ENCODE measurements around the gene EMILIN3. TPM values are rescaled to one million over a fixed set of nuclear protein-coding genes. Genes with fewer than 3 reads are reported as not detected.

The EMILIN3 gene
- total RNA-seq, 2 donors from 2014 or later, result not detected

DNA sequence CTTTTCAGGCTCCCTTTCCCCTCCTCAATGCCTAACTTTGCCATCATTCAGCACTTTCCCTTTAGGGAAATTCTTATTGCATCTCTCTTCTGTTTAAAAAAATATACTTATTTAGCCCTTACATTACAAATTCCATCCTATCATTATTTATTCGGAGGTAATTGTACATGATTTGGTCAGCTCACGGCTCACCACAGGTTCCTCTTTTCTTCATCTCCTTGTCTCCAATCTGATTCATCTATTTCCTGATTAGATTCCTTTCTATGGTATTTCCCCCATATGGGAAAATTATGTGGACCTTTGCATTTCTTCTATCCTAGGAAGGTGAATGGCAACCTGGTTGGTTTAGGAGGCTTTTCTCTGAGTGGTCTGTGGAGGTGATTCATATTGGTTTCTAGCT is 12.9 kb upstream of the EMILIN3 start:
- no peak overlapping the region for H3K27ac Mint-ChIP-seq
- no peak for DNase-seq (ENCODE audit: low spot score)
- no peaks in the 10 kb centered on the region for H3K4me1 Mint-ChIP-seq (ENCODE audit: low read depth in 2 of 2)
- no peak overlapping the region for H3K4me3 Mint-ChIP-seq
- peaks cover 35 to 45% of the 10 kb centered on the region in 2 donors for H3K27me3 Mint-ChIP-seq
- H3K9me3 Mint-ChIP-seq, result no peaks in the 10 kb centered on the region
- H3K36me3 Mint-ChIP-seq, result no peaks in the 10 kb centered on the region
- no peak for ATAC-seq

DNA sequence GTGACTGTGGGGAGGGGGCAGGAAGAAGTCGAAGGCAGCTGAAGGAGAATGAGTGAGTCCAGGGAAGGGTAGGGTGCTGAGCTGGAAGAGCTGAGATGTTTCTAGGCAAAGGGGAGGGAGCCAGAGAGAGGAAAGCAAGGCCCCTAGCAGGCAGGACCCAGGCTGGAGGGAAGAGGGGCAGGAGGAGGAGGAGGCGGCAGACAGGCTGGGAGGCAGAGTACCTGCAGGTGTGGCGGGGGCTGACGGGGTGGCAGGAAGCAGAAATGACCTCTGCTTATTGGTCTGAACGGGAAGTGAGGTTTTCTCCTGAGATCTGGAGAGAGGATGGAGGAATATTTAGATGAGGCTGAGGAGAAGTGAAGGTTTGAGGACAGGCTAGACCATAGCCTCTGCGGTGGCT is 10.7 kb upstream of the EMILIN3 start:
- ATAC-seq (peak in 1 of 2 donors; percentile 40), DNase-seq (ENCODE audit: low spot score) (no peak)
- no peaks in the 10 kb centered on the region for H3K4me1 Mint-ChIP-seq (ENCODE audit: low read depth in 2 of 2)
- peaks cover 34 to 51% of the 10 kb centered on the region in 2 donors for H3K27me3 Mint-ChIP-seq
- no peak overlapping the region for H3K27ac Mint-ChIP-seq
- H3K9me3 Mint-ChIP-seq, result no peaks in the 10 kb centered on the region
- no peaks in the 10 kb centered on the region for H3K36me3 Mint-ChIP-seq
- H3K4me3 Mint-ChIP-seq, result no peak overlapping the region

DNA sequence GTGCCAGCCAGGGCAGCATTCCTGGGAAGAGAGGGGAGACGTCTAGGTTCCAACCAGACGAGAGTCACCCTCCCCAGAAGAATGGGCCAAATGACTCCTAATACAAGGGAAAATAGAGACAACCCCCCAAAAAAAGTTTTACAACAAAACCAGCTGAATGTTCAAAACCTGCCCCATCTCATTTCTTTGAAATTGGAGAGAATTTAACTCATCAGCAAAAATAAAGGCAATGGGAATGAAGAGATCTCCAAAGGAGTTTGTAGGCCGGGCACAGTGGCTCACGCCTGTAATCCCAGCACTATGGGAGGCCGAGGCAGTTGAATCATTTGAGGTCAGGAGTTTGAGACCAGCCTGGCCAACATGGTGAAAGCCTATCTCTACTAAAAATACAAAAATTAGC is 9.7 kb upstream of the EMILIN3 start:
- no peaks in the 10 kb centered on the region for H3K4me1 Mint-ChIP-seq (ENCODE audit: low read depth in 2 of 2)
- no peak for DNase-seq (ENCODE audit: low spot score)
- no peak overlapping the region for H3K27ac Mint-ChIP-seq
- peaks cover 34 to 52% of the 10 kb centered on the region in 2 donors for H3K27me3 Mint-ChIP-seq
- H3K36me3 Mint-ChIP-seq, result no peaks in the 10 kb centered on the region
- H3K9me3 Mint-ChIP-seq, result no peaks in the 10 kb centered on the region
- ATAC-seq, result no peak
- H3K4me3 Mint-ChIP-seq, result no peak overlapping the region

DNA sequence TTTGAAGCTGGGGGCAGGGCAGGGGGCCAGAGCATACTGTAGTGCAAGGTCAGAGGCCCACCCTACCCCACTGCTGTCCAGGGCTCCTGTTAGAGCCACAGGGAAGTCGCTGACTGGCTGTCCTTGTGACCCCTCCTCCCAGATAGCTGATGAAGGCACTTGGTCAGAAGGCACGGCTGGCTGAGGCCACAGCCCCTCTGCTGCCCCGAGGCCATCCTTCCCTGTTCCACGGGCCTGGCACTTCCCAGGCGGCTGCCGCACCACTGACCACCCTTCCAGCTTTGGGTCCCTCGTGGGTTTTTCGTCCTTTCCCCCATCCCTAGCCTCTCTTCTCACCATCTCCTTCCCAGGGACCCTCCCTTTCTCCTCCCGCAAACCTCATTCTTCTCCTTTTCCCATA is 9.2 kb upstream of the EMILIN3 start:
- no peak overlapping the region for H3K27ac Mint-ChIP-seq
- no peaks in the 10 kb centered on the region for H3K36me3 Mint-ChIP-seq
- ATAC-seq, result no peak
- no peaks in the 10 kb centered on the region for H3K9me3 Mint-ChIP-seq
- H3K4me1 Mint-ChIP-seq (ENCODE audit: low read depth in 2 of 2), result no peaks in the 10 kb centered on the region
- no peak for DNase-seq (ENCODE audit: low spot score)
- peaks cover 32 to 51% of the 10 kb centered on the region in 2 donors for H3K27me3 Mint-ChIP-seq
- no peak overlapping the region for H3K4me3 Mint-ChIP-seq

DNA sequence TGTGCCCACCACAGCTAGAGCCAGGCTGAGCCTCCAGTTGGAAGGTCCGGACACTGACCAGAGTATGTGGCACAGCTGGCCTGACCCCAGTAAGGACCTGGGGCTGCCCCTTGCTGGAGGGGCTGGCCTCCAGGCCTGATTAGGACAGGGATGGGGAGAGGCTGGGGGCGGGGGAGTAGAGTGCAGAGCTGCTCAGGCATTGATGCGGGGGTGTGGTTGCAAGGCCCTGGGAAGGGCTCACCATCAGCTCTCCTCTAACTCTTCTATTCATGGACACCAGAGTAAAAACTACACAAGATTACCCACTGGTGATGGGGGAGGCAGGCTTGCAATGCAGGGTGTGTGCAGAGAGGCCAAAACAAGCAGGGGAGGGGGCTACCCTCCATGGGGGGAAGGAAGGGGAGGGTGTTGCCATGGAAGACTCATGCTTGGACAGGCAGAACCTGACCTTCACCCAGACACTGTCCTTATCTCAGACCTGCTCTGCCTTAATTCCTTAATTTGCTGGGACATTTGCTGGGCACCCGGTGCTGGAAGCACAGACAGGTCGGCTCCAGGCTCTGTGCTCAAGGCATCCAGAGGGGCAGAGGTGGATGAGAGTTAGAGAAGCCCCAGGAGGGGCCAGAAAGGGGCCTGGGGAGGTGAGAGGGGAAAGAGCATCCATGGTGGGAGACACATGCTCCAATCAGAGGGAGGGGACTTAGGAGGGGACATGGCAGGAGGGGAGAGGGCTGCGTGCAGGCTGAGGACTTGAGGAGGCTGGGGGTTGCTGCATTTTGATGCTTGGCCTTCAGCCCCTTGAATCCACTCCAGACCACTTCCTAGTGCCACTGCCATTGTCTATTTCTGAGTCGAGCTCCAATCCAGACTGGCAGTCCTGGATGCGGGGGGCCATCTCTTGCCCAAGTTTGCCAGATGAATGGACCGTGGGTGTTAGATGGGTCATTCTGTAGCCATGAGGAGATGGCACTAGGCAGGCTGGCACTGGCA is 7.6 kb upstream of the EMILIN3 start:
- Mint-ChIP-seq H3K27me3 (peaks cover 27 to 44% of the 10 kb centered on the region in 2 donors), H3K9me3 (no peaks in the 10 kb centered on the region), H3K4me3 (no peak overlapping the region), H3K27ac (no peak overlapping the region), H3K36me3 (no peaks in the 10 kb centered on the region), H3K4me1 (ENCODE audit: low read depth in 2 of 2) (no peaks in the 10 kb centered on the region)
- ATAC-seq (no peak), DNase-seq (ENCODE audit: low spot score) (peak; percentile 49)

DNA sequence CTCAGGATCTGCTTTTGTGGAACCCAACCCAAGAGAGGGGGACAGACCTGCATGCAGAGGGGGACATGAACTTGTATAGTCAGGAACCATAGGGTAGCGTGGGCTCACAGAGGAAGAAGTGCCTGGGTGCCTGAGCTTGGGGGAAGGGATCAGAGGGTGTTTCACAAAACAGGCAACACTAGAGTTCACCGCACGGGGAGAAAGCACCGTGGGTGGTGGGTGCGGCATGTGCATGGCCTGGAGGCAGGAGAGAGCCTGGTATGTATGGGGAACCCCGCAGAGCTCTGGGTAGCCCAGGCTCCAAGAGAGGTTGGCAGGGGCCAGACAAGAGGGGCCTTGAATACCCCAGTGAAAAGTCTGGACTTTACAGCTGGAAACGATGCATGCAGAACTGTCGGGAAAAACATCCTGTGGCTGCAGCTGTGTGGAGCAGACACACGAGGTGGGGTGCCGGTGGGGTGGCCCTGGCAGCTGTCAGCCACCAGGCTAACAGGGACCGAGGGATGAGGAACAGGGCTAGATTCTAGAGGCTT is 6.7 kb upstream of the EMILIN3 start:
- Mint-ChIP-seq H3K4me3 (no peak overlapping the region), H3K36me3 (no peaks in the 10 kb centered on the region), H3K27me3 (peaks cover 29 to 47% of the 10 kb centered on the region in 2 donors), H3K4me1 (ENCODE audit: low read depth in 2 of 2) (no peaks in the 10 kb centered on the region), H3K9me3 (no peaks in the 10 kb centered on the region), H3K27ac (no peak overlapping the region)
- ATAC-seq, result no peak
- DNase-seq (ENCODE audit: low spot score), result no peak

DNA sequence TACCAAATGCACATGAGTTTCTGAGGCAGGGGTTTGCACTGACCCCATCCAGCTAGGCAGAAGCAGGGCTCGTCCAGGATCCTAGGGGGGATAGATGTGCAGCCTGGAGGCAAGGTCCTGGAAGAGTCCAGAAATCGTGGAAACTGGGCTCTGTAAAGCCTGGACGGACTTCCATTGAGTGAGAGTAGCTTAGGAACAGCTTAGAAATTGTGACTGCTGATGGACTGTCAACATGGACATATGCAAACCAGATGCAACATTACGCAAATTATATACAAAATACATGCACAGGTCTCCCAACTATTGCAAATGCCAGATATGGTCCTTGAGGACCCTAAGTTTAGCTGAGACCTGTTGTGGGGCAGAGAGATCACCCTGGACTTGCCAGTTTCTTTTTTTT is 4.8 kb upstream of the EMILIN3 start:
- H3K4me3 Mint-ChIP-seq, result no peak overlapping the region
- no peaks in the 10 kb centered on the region for H3K9me3 Mint-ChIP-seq

DNA sequence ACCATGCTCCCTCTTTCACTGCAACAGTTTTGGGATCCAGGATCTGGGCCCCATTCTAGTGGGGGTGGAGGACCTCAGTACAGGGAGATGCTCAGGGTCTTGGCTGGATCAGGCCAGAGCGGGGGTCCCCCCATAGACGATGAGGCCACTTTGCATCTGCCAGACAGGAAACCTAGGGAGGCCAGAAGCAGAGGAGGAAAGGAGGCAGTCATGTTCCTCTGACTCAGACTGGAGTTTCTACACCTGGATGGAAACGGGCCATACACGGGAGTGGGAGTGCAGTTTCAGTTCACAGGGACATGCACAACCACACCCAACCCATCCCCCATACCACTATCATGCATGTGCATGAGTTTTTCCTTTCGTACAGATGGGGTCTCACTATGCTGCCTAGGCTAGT is 3.6 kb upstream of the EMILIN3 start:
- Mint-ChIP-seq H3K9me3 (no peaks in the 10 kb centered on the region), H3K4me1 (ENCODE audit: low read depth in 2 of 2) (peaks cover 0 to 5% of the 10 kb centered on the region in 2 donors), H3K27me3 (peaks cover 33 to 52% of the 10 kb centered on the region in 2 donors), H3K36me3 (no peaks in the 10 kb centered on the region), H3K27ac (no peak overlapping the region), H3K4me3 (no peak overlapping the region)
- no peak for ATAC-seq
- DNase-seq (ENCODE audit: low spot score), result no peak

More for the DNA sequence above, 4.8 kb upstream of the EMILIN3 start:
- ATAC-seq (no peak), DNase-seq (ENCODE audit: low spot score) (no peak)
- Mint-ChIP-seq H3K27ac (no peak overlapping the region), H3K4me1 (ENCODE audit: low read depth in 2 of 2) (peaks cover 0 to 2% of the 10 kb centered on the region in 2 donors), H3K36me3 (no peaks in the 10 kb centered on the region), H3K27me3 (peaks cover 28 to 47% of the 10 kb centered on the region in 2 donors)

DNA sequence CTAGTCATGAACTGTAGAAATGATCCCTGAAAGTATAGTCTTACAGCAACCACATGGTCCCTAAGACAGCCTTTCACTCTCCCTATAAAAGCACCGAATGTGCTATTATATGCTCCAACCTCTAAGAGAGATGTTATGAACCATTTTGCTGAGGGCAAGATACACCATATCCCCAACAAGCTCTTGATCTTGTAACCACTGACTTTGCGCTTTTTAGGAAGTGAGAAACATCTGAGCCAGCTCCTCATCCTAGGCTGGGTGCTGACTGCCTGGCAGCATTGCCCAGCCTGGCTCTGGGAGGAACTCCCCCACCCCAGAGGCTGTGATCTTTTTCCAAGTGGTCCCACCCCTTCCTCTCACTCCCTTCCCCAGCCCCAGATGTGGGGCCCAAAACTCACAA is 3.1 kb upstream of the EMILIN3 start:
- Mint-ChIP-seq H3K36me3 (no peaks in the 10 kb centered on the region), H3K4me3 (no peak overlapping the region), H3K9me3 (no peaks in the 10 kb centered on the region), H3K27me3 (peaks cover 35 to 57% of the 10 kb centered on the region in 2 donors), H3K27ac (no peak overlapping the region), H3K4me1 (ENCODE audit: low read depth in 2 of 2) (peaks cover 0 to 5% of the 10 kb centered on the region in 2 donors)
- DNase-seq (ENCODE audit: low spot score) (no peak), ATAC-seq (no peak)

DNA sequence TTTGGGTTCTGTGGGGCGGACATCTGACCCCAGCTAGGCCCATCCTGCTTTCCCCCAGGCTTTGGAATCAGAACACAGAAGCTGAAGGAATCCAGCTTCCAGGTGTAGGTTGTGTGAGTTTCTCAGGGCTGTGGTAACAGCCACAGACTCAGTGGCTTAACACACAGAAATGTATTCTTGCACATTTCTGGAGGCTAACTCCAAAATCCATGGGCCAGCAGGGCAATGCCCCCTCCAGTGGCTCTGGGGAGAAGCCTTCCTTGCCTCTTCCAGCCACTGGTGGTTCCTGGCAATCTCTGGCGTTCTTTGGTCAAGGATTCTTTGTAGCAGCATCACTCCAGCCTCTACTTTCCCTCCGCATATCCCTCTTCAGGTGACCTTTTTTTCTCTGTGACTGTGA is 1.3 kb upstream of the EMILIN3 start:
- no peak overlapping the region for H3K27ac Mint-ChIP-seq
- no peak overlapping the region for H3K4me3 Mint-ChIP-seq
- no peak for DNase-seq (ENCODE audit: low spot score)
- ATAC-seq, result no peak
- H3K4me1 Mint-ChIP-seq (ENCODE audit: low read depth in 2 of 2), result peaks cover 0 to 5% of the 10 kb centered on the region in 2 donors
- H3K9me3 Mint-ChIP-seq, result no peaks in the 10 kb centered on the region
- H3K36me3 Mint-ChIP-seq, result no peaks in the 10 kb centered on the region
- H3K27me3 Mint-ChIP-seq, result peaks cover 29 to 50% of the 10 kb centered on the region in 2 donors

DNA sequence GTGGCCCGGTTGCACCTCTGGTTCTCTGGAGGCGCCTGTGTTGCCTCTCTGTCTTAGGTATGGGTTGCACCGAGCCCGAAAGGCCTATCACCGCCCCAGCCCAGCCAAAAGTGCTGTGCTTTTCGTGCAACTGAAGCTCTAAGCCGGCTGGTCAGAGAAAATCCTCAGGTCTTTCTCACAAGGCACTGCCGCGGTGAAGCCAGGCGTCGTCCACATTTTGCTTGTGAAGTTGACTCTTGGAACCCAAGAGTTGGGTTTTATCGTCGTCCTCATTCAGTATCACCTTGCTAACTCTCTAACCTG is 726 bp upstream of the EMILIN3 start:
- Mint-ChIP-seq H3K36me3 (no peaks in the 10 kb centered on the region), H3K9me3 (no peaks in the 10 kb centered on the region), H3K4me1 (ENCODE audit: low read depth in 2 of 2) (peaks cover 0 to 5% of the 10 kb centered on the region in 2 donors), H3K4me3 (no peak overlapping the region), H3K27me3 (peaks cover 29 to 46% of the 10 kb centered on the region in 2 donors), H3K27ac (no peak overlapping the region)
- ATAC-seq, result no peak
- no peak for DNase-seq (ENCODE audit: low spot score)

DNA sequence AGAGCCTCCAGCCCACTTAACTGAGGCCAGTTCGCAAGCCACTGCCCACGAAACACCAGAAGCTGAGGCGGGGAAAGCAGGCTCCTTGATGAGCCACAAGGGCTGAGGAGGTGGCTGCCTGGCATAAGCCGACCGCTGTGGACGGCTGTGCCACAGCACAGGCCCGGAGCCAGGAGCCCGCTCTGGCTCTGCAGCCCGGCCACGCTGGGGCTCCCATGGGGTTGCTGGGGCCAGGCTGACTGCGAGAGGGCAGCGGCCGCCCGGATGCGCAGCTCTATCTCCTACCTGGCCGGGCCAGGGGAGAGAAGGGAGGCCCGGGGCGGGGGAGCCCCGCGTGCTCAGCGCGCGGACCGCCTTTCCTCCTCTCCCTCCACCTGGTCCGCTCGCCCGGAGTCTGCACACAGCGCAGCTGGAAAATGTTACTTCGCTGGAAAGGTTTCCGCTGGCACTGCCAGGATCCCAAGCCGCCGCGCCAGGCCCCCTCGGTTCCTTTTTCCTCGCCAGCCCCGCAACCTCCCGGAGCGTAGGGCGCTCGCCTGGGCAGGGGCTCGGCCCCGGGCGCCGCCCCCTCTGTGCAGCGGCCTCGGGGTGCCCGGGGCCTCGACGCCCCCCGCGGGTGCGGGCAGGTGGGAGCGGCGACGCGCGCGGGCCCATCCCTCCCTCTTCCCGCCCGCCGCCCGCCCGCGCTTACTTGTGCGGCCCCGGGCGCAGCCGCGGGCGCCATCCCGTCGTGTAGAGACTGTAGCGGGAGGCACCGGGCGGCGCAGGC is 657 bp downstream of the EMILIN3 start:
- H3K4me1 Mint-ChIP-seq (ENCODE audit: low read depth in 2 of 2), result peaks cover 0 to 5% of the 10 kb centered on the region in 2 donors
- no peaks in the 10 kb centered on the region for H3K9me3 Mint-ChIP-seq
- ATAC-seq, result no peak
- H3K4me3 Mint-ChIP-seq, result no peak overlapping the region
- H3K27me3 Mint-ChIP-seq, result peaks cover 29 to 41% of the 10 kb centered on the region in 2 donors
- H3K36me3 Mint-ChIP-seq, result no peaks in the 10 kb centered on the region
- H3K27ac Mint-ChIP-seq, result no peak overlapping the region
- no peak for DNase-seq (ENCODE audit: low spot score)

DNA sequence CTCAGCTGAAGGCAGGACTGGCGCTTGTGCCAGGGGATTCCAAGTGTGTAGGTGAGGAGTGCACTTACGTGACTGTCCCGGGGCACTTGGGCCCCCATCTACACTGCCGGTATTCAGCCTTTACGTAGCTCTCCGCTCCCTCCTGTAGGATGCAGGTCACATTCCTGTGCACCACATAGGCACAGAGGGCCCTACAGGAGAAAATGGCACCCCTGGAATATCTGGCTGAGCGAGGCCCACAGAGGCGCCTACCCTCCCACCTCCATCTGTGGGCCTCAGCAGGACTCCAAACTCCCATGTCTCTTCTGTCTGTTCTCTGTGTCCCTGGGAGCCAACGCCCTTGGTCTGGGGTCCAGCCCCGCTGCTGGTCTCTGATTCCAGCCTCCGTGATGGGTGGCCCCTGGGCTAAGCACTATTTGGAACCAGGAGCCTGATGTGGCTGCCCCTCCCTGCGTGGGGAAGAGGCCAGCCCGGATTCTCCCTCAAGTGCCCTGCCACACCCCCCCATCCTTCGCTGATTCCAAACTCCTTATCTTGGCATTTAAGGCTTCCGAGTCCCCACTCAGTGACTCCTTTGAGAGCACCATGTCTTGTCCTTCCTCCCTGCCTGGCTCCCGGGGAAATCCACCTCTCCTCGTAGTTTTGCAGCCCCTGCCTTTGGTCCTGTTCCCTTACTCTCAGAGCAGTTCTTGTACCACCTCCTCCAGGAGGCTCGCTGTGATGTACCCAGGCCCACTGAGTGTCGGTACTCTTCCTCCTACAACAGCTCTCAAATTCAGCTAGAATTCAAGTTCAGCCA is 1.5 kb downstream of the EMILIN3 start:
- Mint-ChIP-seq H3K9me3 (no peaks in the 10 kb centered on the region), H3K27me3 (peaks cover 29 to 41% of the 10 kb centered on the region in 2 donors), H3K4me3 (no peak overlapping the region), H3K27ac (no peak overlapping the region), H3K36me3 (no peaks in the 10 kb centered on the region), H3K4me1 (ENCODE audit: low read depth in 2 of 2) (peaks cover 0 to 5% of the 10 kb centered on the region in 2 donors)
- DNase-seq (ENCODE audit: low spot score), result no peak
- no peak for ATAC-seq

Data from natural killer cell treated with Interleukin-12 subunit alpha and Interleukin-12 subunit beta and Interleukin-15 and Interleukin-18, amount 100 ng/mL, for 72 hours (primary cell).